Measurements from ENCODE around the gene PIM1. TPM values are rescaled to one million over a fixed set of nuclear protein-coding genes. Genes with fewer than 3 reads are reported as not detected.

Gene PIM1
- total and polyA plus RNA-seq, 9 of the 15 experiments (the other 6 are each of a cell fraction or from before 2014, with no cell fraction given): 19.0 to 789 (median 212) TPM

GRCh38 chr6:37173493-37174195 is 3.7 kb downstream of the PIM1 start (continued):
- TF ChIP-seq CUX1 (CRISPR knock-in tag; IDR thresholded peaks at IDR 0.05): no peak; the same call in 1 of the 2 replicates
- TF ChIP-seq, protein P1, sequence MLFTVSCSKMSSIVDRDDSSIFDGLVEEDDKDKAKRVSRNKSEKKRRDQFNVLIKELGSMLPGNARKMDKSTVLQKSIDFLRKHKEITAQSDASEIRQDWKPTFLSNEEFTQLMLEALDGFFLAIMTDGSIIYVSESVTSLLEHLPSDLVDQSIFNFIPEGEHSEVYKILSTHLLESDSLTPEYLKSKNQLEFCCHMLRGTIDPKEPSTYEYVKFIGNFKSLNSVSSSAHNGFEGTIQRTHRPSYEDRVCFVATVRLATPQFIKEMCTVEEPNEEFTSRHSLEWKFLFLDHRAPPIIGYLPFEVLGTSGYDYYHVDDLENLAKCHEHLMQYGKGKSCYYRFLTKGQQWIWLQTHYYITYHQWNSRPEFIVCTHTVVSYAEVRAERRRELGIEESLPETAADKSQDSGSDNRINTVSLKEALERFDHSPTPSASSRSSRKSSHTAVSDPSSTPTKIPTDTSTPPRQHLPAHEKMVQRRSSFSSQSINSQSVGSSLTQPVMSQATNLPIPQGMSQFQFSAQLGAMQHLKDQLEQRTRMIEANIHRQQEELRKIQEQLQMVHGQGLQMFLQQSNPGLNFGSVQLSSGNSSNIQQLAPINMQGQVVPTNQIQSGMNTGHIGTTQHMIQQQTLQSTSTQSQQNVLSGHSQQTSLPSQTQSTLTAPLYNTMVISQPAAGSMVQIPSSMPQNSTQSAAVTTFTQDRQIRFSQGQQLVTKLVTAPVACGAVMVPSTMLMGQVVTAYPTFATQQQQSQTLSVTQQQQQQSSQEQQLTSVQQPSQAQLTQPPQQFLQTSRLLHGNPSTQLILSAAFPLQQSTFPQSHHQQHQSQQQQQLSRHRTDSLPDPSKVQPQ (CRISPR knock-in tag; IDR thresholded peaks at IDR 0.05; ENCODE audit: borderline replicate concordance): no peak
- TF ChIP-seq DMBX1 (CRISPR knock-in tag; IDR thresholded peaks at IDR 0.05; ENCODE audit: borderline replicate concordance): no peak
- peak; percentile 93 for TF ChIP-seq CTBP1 (IDR thresholded peaks at IDR 0.05; ENCODE audit: borderline replicate concordance)
- peak; percentile 34 for TF ChIP-seq BRD9 (IDR thresholded peaks at IDR 0.05; ENCODE audit: low read depth, partially characterized antibody)
- TF ChIP-seq, protein P2, sequence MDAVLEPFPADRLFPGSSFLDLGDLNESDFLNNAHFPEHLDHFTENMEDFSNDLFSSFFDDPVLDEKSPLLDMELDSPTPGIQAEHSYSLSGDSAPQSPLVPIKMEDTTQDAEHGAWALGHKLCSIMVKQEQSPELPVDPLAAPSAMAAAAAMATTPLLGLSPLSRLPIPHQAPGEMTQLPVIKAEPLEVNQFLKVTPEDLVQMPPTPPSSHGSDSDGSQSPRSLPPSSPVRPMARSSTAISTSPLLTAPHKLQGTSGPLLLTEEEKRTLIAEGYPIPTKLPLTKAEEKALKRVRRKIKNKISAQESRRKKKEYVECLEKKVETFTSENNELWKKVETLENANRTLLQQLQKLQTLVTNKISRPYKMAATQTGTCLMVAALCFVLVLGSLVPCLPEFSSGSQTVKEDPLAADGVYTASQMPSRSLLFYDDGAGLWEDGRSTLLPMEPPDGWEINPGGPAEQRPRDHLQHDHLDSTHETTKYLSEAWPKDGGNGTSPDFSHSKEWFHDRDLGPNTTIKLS (IDR thresholded peaks at IDR 0.05; ENCODE audit: borderline replicate concordance, low read depth): peak; percentile 45; the same call in 1 of the 2 replicates
- 0 out of 2 replicates have a peak, but pooled peaks have one; percentile 36 for TF ChIP-seq HDAC2 (IDR thresholded peaks at IDR 0.05)
- TF ChIP-seq BMI1 (IDR thresholded peaks at IDR 0.05; ENCODE audit: low read length): no peak
- no peak for TF ChIP-seq NR0B1 (IDR thresholded peaks at IDR 0.05; ENCODE audit: partially characterized antibody)
- TF ChIP-seq FOXK2 (conservative IDR thresholded peaks at IDR 0.05 in 1 of 2, IDR thresholded peaks at IDR 0.05 in 1 of 2; ENCODE audit: low read depth in 2 of 2): 0 out of 4 replicates have a peak, but pooled peaks of 1 of the 2 experiments have one; percentile 1
- TF ChIP-seq ZNF146 (CRISPR knock-in tag; IDR thresholded peaks at IDR 0.05; ENCODE audit: unreplicated experiment): no peak
- TF ChIP-seq ETV5 (CRISPR knock-in tag; IDR thresholded peaks at IDR 0.05; ENCODE audit: low read depth): peak; percentile 19; the same call in 1 of the 2 replicates
- peak; percentile 58 for TF ChIP-seq ZNF589 (CRISPR knock-in tag; IDR thresholded peaks at IDR 0.05; ENCODE audit: low read depth)
- TF ChIP-seq MED1 (CRISPR knock-in tag; IDR thresholded peaks at IDR 0.05; ENCODE audit: borderline replicate concordance): no peak
- no peak for TF ChIP-seq E2F3 (CRISPR knock-in tag; IDR thresholded peaks at IDR 0.05)
